Karpas-422 (cell line): Measurements from ENCODE around the gene PHYKPL. TPM values are rescaled to one million over a fixed set of nuclear protein-coding genes. Genes with fewer than 3 reads are reported as not detected.
A peak's percentile ranks its signal among the peaks of the same experiment; 100 is the strongest.

Experiments used
- DNase-seq: peaks from one replicate; pipeline ENCODE4 v3.0.0-alpha.2; 2015
- H2AFZ ChIP-seq: fragments of 200-600 bp; sonication (generic); 2 replicates; pipeline ENCODE4 v1.6.1; 2014; ENCODE audit warnings: antibody characterized with exemption, low read length, mixed read lengths
- H3K27ac ChIP-seq: fragments of 200-600 bp; sonication (generic); 2 replicates; pipeline ENCODE4 v1.5.1; 2014; ENCODE audit warnings: mild to moderate bottlenecking, low read length, moderate library complexity
- H3K27me3 ChIP-seq: fragments of 200-600 bp; sonication (generic); 2 replicates; pipeline ENCODE4 v1.6.1; 2014; ENCODE audit warnings: low read length, mixed read lengths
- H3K36me3 ChIP-seq: fragments of 200-600 bp; sonication (generic); 2 replicates; pipeline ENCODE4 v1.6.1; 2014; ENCODE audit warnings: low read length, mixed read lengths; ENCODE audit not compliant: insufficient read depth
- H3K4me1 ChIP-seq: fragments of 200-600 bp; sonication (generic); 2 replicates; pipeline ENCODE4 v1.6.1; 2014; ENCODE audit warnings: mild to moderate bottlenecking, low read length, mixed read lengths
- H3K4me2 ChIP-seq: fragments of 200-600 bp; sonication (generic); 2 replicates; pipeline ENCODE4 v1.6.1; 2014; ENCODE audit warnings: low read length, low read depth, mild to moderate bottlenecking; ENCODE audit not compliant: poor library complexity, severe bottlenecking
- H3K4me3 ChIP-seq: fragments of 200-600 bp; sonication (generic); 2 replicates; pipeline ENCODE4 v1.5.1; 2014; ENCODE audit warnings: mild to moderate bottlenecking, antibody characterized with exemption, low read length, mixed read lengths
- H3K79me2 ChIP-seq: fragments of 200-600 bp; sonication (generic); 2 replicates; pipeline ENCODE4 v1.6.1; 2014; ENCODE audit warnings: mild to moderate bottlenecking, low read length, mixed read lengths
- H3K9ac ChIP-seq: fragments of 200-600 bp; sonication (generic); 2 replicates; pipeline ENCODE4 v1.6.0; 2014; ENCODE audit warnings: low read length
- H3K9me2 ChIP-seq: fragments of 200-600 bp; sonication (generic), shearing (Covaris generic); replicated peaks from 2 replicates; pipeline ENCODE4 v1.6.0; 2014; ENCODE audit warnings: mild to moderate bottlenecking, low read length, moderate library complexity; ENCODE audit not compliant: insufficient read depth
- H3K9me3 ChIP-seq: fragments of 300-700, 200-600 bp; sonication (generic); 2 replicates; pipeline ENCODE4 v1.6.1; 2014; ENCODE audit warnings: low read length, mixed read lengths
- H4K20me1 ChIP-seq: fragments of 200-600 bp; sonication (generic); 2 replicates; pipeline ENCODE4 v1.6.1; 2014; ENCODE audit warnings: mild to moderate bottlenecking, antibody characterized with exemption, low read length, low read depth; ENCODE audit not compliant: insufficient read depth
- total RNA-seq: library from RNA; depleted of rRNA; stranded (reverse); fragments of >200 nt; shearing (Covaris generic); gene quantifications from 2 replicates; pipeline ENCODE4 v1.2.3, GENCODE V29; 2014; ENCODE audit warnings: low replicate concordance

PHYKPL gene
- total RNA-seq, 1 experiment from 2014 or later = 116 TPM

DNA sequence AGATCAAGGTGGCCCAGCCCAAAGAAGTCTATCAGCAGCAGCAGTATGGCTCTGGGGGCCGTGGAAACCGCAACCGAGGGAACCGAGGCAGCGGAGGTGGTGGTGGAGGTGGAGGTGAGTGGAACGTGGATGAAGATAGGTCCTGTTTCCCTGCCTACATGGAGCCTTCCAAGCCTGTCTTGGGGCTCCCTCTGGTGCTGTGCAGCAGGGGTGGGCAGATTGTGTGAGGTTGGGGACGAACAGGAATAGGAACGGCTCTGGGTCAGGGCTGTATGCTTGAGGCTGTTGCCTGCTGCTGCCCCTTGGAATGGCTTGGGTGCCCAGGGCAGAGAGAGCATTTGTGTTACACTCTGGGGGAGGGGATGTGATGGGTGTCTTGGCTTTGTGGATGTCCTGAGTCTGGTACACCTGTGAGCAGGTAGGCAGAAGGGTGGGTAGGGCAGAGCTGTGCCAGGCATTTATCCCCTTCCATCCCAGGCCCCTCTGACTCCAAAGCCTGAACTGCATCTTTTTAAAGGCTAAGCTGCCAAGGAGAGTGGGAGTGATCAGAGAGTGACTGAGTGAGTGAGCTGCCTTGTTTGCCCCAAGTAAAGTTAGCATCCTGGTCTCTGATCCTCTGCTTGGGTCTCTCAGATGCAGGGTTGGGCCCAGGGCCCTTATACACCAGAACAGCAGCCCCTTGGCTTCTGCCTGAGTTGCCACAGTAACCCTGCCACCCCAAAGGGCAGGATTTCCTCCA lies 23.1 kb downstream of the PHYKPL start:
- peaks cover 58% of the 10 kb centered on the region for H4K20me1 ChIP-seq
- H3K4me3 ChIP-seq = no peak overlapping the region
- H3K36me3 ChIP-seq = peaks cover 63% of the 10 kb centered on the region
- H3K9me2 ChIP-seq = no peaks in the 10 kb centered on the region
- H2AFZ ChIP-seq = no peak overlapping the region
- H3K4me2 ChIP-seq = no peak overlapping the region
- no peak overlapping the region for H3K9ac ChIP-seq
- DNase-seq = peak; percentile 52
- no peaks in the 10 kb centered on the region for H3K27me3 ChIP-seq
- H3K27ac ChIP-seq = no peak overlapping the region
- H3K9me3 ChIP-seq = no peaks in the 10 kb centered on the region
- H3K4me1 ChIP-seq = peaks cover 40% of the 10 kb centered on the region
- H3K79me2 ChIP-seq = peaks cover 43% of the 10 kb centered on the region

DNA sequence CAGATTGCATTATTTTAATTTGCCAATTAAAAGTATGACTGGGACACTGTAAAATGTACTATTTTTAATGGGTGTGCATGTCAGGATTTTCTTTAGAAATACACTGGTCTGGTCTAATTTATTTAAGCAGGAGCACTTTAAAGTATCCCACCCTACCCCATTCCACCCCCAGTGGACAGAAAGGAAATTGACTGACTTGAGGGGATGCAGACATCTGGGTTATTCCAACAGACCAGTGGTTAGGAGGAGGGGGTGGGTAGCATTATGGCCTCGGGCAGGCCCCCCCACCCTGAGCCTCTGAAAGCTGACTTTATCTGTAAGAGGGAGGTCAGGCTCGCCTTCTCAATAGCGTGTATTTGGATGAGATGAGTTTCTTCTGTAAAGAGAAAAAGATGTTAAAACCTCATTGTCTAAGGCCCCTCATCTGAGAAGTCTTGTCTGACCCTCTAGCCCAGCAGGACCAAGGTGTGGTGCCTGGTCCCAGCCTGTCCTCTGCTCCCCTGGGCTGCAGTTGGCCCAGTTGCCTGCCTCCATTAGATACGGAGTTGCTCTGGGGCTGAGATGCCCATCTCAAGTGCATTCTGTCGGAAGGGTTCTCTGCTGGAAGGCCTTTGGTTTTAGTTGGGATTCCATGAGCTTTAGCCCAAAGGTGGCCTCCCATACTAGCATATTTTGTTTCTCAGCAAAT lies 23.9 kb downstream of the PHYKPL start:
- Histone ChIP-seq H3K9ac (no peak overlapping the region), H3K4me1 (peaks cover 37% of the 10 kb centered on the region), H4K20me1 (peaks cover 58% of the 10 kb centered on the region), H3K79me2 (peaks cover 49% of the 10 kb centered on the region), H2AFZ (no peak overlapping the region), H3K4me3 (no peak overlapping the region), H3K27ac (no peak overlapping the region), H3K9me2 (no peaks in the 10 kb centered on the region), H3K4me2 (no peak overlapping the region), H3K36me3 (peaks cover 63% of the 10 kb centered on the region), H3K27me3 (no peaks in the 10 kb centered on the region), H3K9me3 (no peaks in the 10 kb centered on the region)
- peak; percentile 67 for DNase-seq

DNA sequence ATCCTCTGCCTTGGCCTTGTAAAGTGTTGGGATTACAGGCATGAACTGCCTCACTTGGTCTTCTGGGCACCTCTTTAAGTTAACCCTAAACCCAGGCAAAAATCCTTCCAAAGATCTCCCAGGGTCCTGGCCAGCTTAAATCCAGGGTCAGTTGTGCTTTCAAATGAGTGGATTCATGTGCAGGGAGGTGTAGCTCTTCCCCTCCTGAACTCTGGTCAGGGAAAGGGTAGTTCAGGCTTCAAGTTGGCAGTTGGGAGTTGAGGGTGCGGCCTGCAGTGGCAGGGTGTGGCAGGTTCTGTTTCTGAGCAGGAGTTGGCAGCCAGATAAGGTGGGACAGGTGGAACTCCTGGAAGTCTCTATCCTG lies 24.7 kb downstream of the PHYKPL start:
- Histone ChIP-seq H3K4me3 (no peak overlapping the region), H3K9me2 (no peaks in the 10 kb centered on the region), H3K9ac (no peak overlapping the region), H3K79me2 (peaks cover 50% of the 10 kb centered on the region), H3K4me1 (peaks cover 30% of the 10 kb centered on the region), H3K36me3 (peaks cover 56% of the 10 kb centered on the region), H3K4me2 (peak overlapping the region; percentile 96), H3K27me3 (no peaks in the 10 kb centered on the region), H3K27ac (no peak overlapping the region), H3K9me3 (no peaks in the 10 kb centered on the region), H2AFZ (no peak overlapping the region), H4K20me1 (peaks cover 58% of the 10 kb centered on the region)
- DNase-seq = no peak

DNA sequence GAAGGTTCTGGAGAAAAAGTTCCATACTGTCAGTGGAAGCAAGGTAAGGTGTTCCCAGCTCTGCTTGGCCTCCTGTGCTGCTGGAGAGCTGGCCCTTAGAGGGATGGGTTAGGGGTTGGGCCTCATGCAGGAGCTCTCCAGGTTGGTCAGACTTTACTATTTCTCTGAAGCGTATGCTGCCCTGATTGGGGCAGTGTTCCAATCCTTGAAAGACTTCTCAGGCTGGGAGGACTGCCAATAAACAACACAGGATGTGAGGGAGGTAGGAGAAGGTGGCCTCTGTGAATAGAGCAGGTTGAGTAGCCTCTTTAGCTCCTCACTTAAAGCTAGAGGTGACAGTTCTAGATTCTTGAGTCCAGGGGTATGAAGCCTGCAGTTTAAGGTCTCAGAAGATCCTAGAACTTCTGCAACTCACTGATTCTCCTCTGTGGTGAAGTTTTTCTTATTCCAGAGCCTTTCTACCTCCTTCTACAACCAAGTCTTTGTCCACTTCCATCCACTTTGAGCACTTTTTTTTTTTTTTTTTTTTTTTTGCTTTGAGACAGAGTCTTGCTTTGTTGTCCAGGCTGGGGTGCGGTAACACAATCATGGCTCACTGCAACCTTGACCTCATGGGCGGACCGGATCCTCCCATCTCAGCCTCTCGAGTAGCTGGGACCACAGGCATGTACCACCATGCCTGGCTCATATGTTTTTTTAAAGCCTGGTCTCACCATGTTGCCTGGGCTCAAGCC lies 25.3 kb downstream of the PHYKPL start:
- Histone ChIP-seq H3K9ac (0 out of 2 replicates have a peak overlapping the region, but pooled peaks have one; percentile 99), H2AFZ (no peak overlapping the region)

DNA sequence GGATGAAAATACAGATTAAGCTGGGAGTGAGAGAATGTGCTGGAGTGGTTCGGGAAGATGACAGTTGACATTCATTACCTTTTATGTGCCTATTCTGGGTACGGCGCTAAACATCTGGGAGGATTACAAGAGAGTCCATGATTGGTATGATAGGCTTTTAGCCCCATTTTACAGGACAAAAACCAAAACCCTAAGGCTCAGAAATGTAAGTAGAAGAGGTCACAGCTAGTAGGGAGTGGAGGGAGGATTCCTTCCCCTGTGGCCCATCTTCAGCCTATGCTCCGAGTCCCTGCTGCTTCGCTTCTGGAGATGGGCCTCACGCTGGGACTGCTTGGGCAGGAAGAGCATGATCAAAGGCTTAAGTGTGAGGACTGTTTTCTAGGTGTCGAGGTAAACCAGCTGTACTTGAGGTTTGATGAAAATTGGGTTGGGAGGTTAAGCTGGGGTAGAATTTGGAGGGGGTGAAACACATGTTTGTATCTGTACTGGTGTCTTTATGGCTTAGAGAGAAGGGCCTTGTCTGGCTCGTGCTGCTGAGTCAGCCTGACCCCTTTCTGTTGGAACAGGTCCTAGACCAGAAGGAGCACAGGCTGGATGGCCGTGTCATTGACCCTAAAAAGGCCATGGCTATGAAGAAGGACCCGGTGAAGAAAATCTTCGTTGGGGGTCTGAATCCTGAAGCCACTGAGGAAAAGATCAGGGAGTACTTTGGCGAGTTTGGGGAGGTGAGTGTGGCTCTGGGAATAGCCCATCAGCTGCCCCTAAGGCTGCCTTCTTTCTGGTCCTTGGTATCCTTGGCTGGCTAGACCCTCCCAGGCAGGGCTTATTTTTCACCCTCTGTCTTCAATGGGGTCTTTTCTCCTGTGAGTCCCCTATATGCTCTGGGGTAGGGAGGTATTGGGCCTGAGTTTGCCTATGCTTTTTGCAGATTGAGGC lies 26.2 kb downstream of the PHYKPL start:
- Histone ChIP-seq H3K27ac (peak overlapping the region; percentile 84), H3K36me3 (peaks cover 55% of the 10 kb centered on the region), H3K4me1 (peaks cover 28% of the 10 kb centered on the region), H3K9me2 (no peaks in the 10 kb centered on the region), H3K9ac (peak overlapping the region; percentile 99), H3K79me2 (peaks cover 50% of the 10 kb centered on the region), H4K20me1 (peaks cover 52% of the 10 kb centered on the region), H3K4me2 (peak overlapping the region; percentile 96), H2AFZ (no peak overlapping the region), H3K9me3 (no peaks in the 10 kb centered on the region), H3K4me3 (peak overlapping the region; percentile 76), H3K27me3 (no peaks in the 10 kb centered on the region)
- DNase-seq = no peak

More for the DNA sequence above, 25.3 kb downstream of the PHYKPL start:
- Histone ChIP-seq H3K79me2 (peaks cover 50% of the 10 kb centered on the region), H4K20me1 (peaks cover 52% of the 10 kb centered on the region), H3K4me1 (peaks cover 28% of the 10 kb centered on the region), H3K4me3 (peak overlapping the region; percentile 76), H3K4me2 (peak overlapping the region; percentile 96), H3K27ac (peak overlapping the region; percentile 84; the same call in 1 of the 2 replicates), H3K9me2 (no peaks in the 10 kb centered on the region), H3K9me3 (no peaks in the 10 kb centered on the region), H3K27me3 (no peaks in the 10 kb centered on the region), H3K36me3 (peaks cover 55% of the 10 kb centered on the region)
- DNase-seq = no peak

DNA sequence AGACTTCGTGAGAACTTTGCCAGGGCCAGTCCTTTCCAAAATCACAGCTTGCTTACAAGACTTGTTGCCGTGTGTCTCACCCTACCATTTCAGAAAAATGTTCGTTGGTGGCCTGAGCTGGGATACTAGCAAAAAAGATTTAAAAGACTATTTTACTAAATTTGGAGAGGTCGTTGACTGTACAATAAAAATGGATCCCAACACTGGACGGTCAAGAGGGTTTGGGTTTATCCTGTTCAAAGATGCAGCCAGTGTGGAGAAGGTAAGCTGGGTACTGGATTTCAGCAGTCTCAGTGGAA lies 26.9 kb downstream of the PHYKPL start:
- H3K4me1 ChIP-seq = peaks cover 28% of the 10 kb centered on the region
- no peak for DNase-seq
- peak overlapping the region; percentile 84 for H3K27ac ChIP-seq
- peaks cover 52% of the 10 kb centered on the region for H4K20me1 ChIP-seq
- H3K4me3 ChIP-seq = peak overlapping the region; percentile 76
- no peaks in the 10 kb centered on the region for H3K9me3 ChIP-seq
- no peaks in the 10 kb centered on the region for H3K9me2 ChIP-seq
- peaks cover 50% of the 10 kb centered on the region for H3K79me2 ChIP-seq
- peak overlapping the region; percentile 99 for H3K9ac ChIP-seq
- peak overlapping the region; percentile 96 for H3K4me2 ChIP-seq
- H3K27me3 ChIP-seq = no peaks in the 10 kb centered on the region
- peaks cover 53% of the 10 kb centered on the region for H3K36me3 ChIP-seq
- H2AFZ ChIP-seq = no peak overlapping the region

DNA sequence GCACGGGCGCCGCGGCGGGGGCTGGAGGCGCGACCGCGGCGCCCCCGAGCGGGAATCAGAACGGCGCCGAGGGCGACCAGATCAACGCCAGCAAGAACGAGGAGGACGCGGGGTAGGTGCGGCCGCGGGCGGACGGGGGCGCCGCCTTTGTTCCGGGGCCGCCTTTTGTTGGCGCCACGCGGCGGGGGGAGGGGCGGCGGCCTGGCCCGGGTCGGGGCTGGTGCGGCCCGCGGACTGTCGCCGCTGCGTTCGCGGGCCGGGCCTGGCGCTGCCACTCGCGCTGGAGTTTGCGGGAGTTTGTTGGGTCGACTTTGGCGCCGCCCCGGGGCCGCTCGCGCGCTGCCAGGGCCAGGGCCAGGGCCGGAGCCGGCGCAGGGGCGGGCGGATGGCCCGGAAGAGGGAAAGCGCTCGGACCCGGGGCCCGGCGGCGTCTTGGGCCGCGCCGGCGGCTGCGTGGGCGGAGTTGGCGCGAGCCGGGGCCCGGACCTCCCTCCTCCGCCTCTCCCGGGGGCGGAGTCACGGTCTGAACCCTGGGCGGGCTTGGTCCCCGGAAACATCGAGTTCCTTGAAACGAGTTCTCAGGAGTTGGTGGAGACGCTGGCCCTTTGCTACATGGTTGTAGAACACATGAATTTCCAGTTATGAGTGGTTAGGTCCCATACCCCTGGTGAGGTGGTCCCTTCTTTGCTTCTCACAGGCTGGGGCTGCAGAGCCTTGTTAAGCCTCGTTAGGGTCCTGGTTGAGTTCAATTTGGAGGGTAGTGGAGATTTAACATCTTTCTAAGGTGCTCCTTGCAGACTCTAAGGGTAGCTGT lies 27.5 kb downstream of the PHYKPL start:
- H3K79me2 ChIP-seq = peaks cover 50% of the 10 kb centered on the region

More for the DNA sequence above, 27.5 kb downstream of the PHYKPL start:
- Histone ChIP-seq H3K9ac (peak overlapping the region; percentile 99), H4K20me1 (peaks cover 47% of the 10 kb centered on the region), H3K9me3 (no peaks in the 10 kb centered on the region), H3K4me3 (peak overlapping the region; percentile 76), H3K9me2 (no peaks in the 10 kb centered on the region), H3K4me2 (peak overlapping the region; percentile 96), H3K4me1 (peaks cover 28% of the 10 kb centered on the region), H3K27me3 (no peaks in the 10 kb centered on the region), H2AFZ (no peak overlapping the region), H3K27ac (peak overlapping the region; percentile 84), H3K36me3 (peaks cover 48% of the 10 kb centered on the region)
- DNase-seq = peak; percentile 90
